IMR-90 (cell line): ENCODE results near the gene GBP7. TPM values are rescaled to one million over a fixed set of nuclear protein-coding genes. Genes with fewer than 3 reads are reported as not detected.

ENCODE experiments used
- ATAC-seq: fragments of 200-7000 bp; cut with Tn5 transposase; 2 replicates; pipeline ENCODE4 v1.9.1; 2020; ENCODE audit warnings: low read depth, mild to moderate bottlenecking, moderate library complexity
- BruUV-seq: library from RNA; stranded (reverse); fragments of 400-500 nt; replicated peaks from 2 replicates; lab custom pipeline; 2021; lab: Mats Ljungman, UMichigan
- CTCF ChIA-PET: fragments of 300-600 bp; formaldehyde crosslinking; extraction: SDS; loops from one replicate; lab custom pipeline; 2021; ENCODE audit warnings: antibody characterized with exemption; lab: Yijun Ruan, JAX
- POLR2A ChIA-PET: fragments of 300-600 bp; sonication (Branson Sonifier 250); formaldehyde crosslinking; loops from one replicate; lab custom pipeline; 2022; ENCODE audit warnings: antibody characterized with exemption; ENCODE audit not compliant: unreplicated experiment; lab: Charles Lee
- DNase-seq: peaks from one replicate; pipeline ENCODE4 v3.0.0; 2013
- H2AFZ ChIP-seq: replicated peaks from 2 replicates; pipeline ENCODE3; 2013; ENCODE audit warnings: low read length, mild to moderate bottlenecking; ENCODE audit not compliant: poor library complexity
- H2AK5ac ChIP-seq: 2 replicates; pipeline ENCODE4 v1.6.1; 2013; ENCODE audit warnings: low read depth, low read length, inconsistent platforms
- H2AK9ac ChIP-seq: replicated peaks from 2 replicates; pipeline ENCODE3; 2013; ENCODE audit warnings: mild to moderate bottlenecking, low read depth, low read length, moderate library complexity; ENCODE audit not compliant: poor library complexity
- H2BK120ac ChIP-seq: 2 replicates; pipeline ENCODE4 v1.6.1; 2013; ENCODE audit warnings: low read depth, low read length, inconsistent platforms
- H2BK15ac ChIP-seq: 3 replicates; pipeline ENCODE4 v1.6.1; 2013; ENCODE audit warnings: low read depth, low read length, inconsistent platforms
- H2BK20ac ChIP-seq: 2 replicates; pipeline ENCODE4 v1.6.1; 2013; ENCODE audit warnings: low read depth, mild to moderate bottlenecking, inconsistent platforms, low read length, moderate library complexity
- H2BK5ac ChIP-seq: 2 replicates; pipeline ENCODE4 v1.6.1; 2013; ENCODE audit warnings: mild to moderate bottlenecking, low read depth, low read length, inconsistent platforms; ENCODE audit not compliant: poor library complexity, severe bottlenecking
- H3K14ac ChIP-seq: replicated peaks from 2 replicates; pipeline ENCODE4 v1.6.1; 2013; ENCODE audit warnings: low read depth, low read length, inconsistent platforms
- H3K18ac ChIP-seq: 2 replicates; pipeline ENCODE4 v1.6.1; 2013; ENCODE audit warnings: low read depth, low read length, control low read depth
- H3K23ac ChIP-seq: 2 replicates; pipeline ENCODE4 v1.6.1; 2013; ENCODE audit warnings: low read depth, low read length, inconsistent platforms
- H3K27ac ChIP-seq: 2 replicates; pipeline ENCODE4 v1.5.1; 2013; ENCODE audit warnings: mild to moderate bottlenecking, control low read depth, low read length; ENCODE audit not compliant: insufficient read depth
- H3K27me3 ChIP-seq: 2 replicates; pipeline ENCODE4 v1.6.1; 2013; ENCODE audit warnings: low read length; ENCODE audit not compliant: control insufficient read depth, insufficient read depth
- H3K36me3 ChIP-seq: 2 replicates; pipeline ENCODE4 v1.6.1; 2013; ENCODE audit warnings: low read length, mixed read lengths; ENCODE audit not compliant: control insufficient read depth, insufficient read depth
- H3K4ac ChIP-seq: 2 replicates; pipeline ENCODE4 v1.6.1; 2013; ENCODE audit warnings: low read depth, low read length, inconsistent platforms
- H3K4me1 ChIP-seq: 2 replicates; pipeline ENCODE4 v1.6.1; 2013; ENCODE audit warnings: low read length, mixed read lengths; ENCODE audit not compliant: control insufficient read depth, insufficient read depth
- H3K4me2 ChIP-seq: 2 replicates; pipeline ENCODE4 v1.6.1; 2013; ENCODE audit warnings: low read depth, mild to moderate bottlenecking, control low read depth, low read length, moderate library complexity
- H3K4me3 ChIP-seq: 2 replicates; pipeline ENCODE4 v1.5.1; 2013; ENCODE audit warnings: low read depth, mild to moderate bottlenecking, control low read depth, low read length, moderate library complexity; ENCODE audit not compliant: insufficient read depth
- H3K56ac ChIP-seq: 2 replicates; pipeline ENCODE4 v1.6.1; 2013; ENCODE audit warnings: low read length, inconsistent platforms; ENCODE audit not compliant: insufficient read depth; ENCODE audit errors: extremely low read depth
- H3K79me1 ChIP-seq, 2 experiments: 2 replicates each; pipeline ENCODE4 v1.6.1; 2013; ENCODE audit warnings: low read length in 2 of 2, inconsistent platforms in 1 of 2, low read depth in 1 of 2
- H3K9ac ChIP-seq: 2 replicates; pipeline ENCODE4 v1.6.1; 2013; ENCODE audit warnings: low read depth, low read length, control low read depth
- H3K9me1 ChIP-seq: 2 replicates; pipeline ENCODE4 v1.6.1; 2013; ENCODE audit warnings: low read length, inconsistent platforms; ENCODE audit not compliant: insufficient read depth
- H3K9me3 ChIP-seq: 2 replicates; pipeline ENCODE4 v1.6.1; 2013; ENCODE audit warnings: low read length; ENCODE audit not compliant: control insufficient read depth, insufficient read depth
- H4K20me1 ChIP-seq: 2 replicates; pipeline ENCODE4 v1.6.1; 2013; ENCODE audit warnings: low read length, inconsistent platforms; ENCODE audit not compliant: insufficient read depth
- H4K5ac ChIP-seq: 2 replicates; pipeline ENCODE4 v1.6.1; 2013; ENCODE audit warnings: mild to moderate bottlenecking, low read depth, low read length, control low read depth
- H4K8ac ChIP-seq, 2 experiments: 2 replicates each; pipeline ENCODE4 v1.6.1; 2013; ENCODE audit warnings: low read depth in 2 of 2, low read length in 2 of 2, control low read depth in 1 of 2, inconsistent platforms in 1 of 2
- H4K91ac ChIP-seq: 2 replicates; pipeline ENCODE4 v1.6.1; 2013; ENCODE audit warnings: low read depth, low read length, inconsistent platforms; ENCODE audit not compliant: insufficient read depth
- BHLHE40 ChIP-seq: fragments of 150-350 bp; IDR thresholded peaks from 2 replicates; pipeline ENCODE4 v1.6.1; 2016; ENCODE audit warnings: mild to moderate bottlenecking, low read depth, low read length
- CHD1 ChIP-seq: IDR thresholded peaks from 2 replicates; pipeline ENCODE4 v1.6.1; 2012; ENCODE audit warnings: low read depth, low read length, improper control_type of control experiment
- CTCF ChIP-seq: conservative IDR thresholded peaks from 2 replicates; pipeline ENCODE4 v1.5.1; 2012; ENCODE audit warnings: mild to moderate bottlenecking, low read depth, low read length, improper control_type of control experiment
- MAZ ChIP-seq: IDR thresholded peaks from 2 replicates; pipeline ENCODE4 v1.6.1; 2012; ENCODE audit warnings: low read depth, mild to moderate bottlenecking, low read length, improper control_type of control experiment, moderate library complexity, borderline replicate concordance
- MXI1 ChIP-seq: IDR thresholded peaks from 2 replicates; pipeline ENCODE4 v1.6.1; 2012; ENCODE audit warnings: low read depth, mild to moderate bottlenecking, low read length, moderate library complexity, borderline replicate concordance
- NFE2L2 ChIP-seq: fragments of 150-350 bp; IDR thresholded peaks from 2 replicates; pipeline ENCODE4 v1.6.1; 2016; ENCODE audit warnings: low read depth, mild to moderate bottlenecking, low read length
- RAD21 ChIP-seq: IDR thresholded peaks from 2 replicates; pipeline ENCODE4 v1.6.1; 2012; ENCODE audit warnings: low read length, improper control_type of control experiment
- RCOR1 ChIP-seq: IDR thresholded peaks from 2 replicates; pipeline ENCODE4 v1.6.1; 2012; ENCODE audit warnings: mild to moderate bottlenecking, low read length, improper control_type of control experiment; ENCODE audit not compliant: insufficient replicate concordance
- SMC3 ChIP-seq: fragments of 150-350 bp; IDR thresholded peaks from 2 replicates; pipeline ENCODE4 v1.6.1; 2016; ENCODE audit warnings: low read depth, mild to moderate bottlenecking, antibody characterized with exemption, low read length, moderate library complexity
- WGBS, 2 experiments: methylation state at CpG; one replicate each; pipeline versions ENCODE4 v1.1.5 to v1.1.7; 2013; ENCODE audit warnings: missing lambda C conversion rate in 2 of 2; ENCODE audit not compliant: insufficient read length in 1 of 2; ENCODE audit errors: extremely low coverage in 2 of 2; 5-methylcytosine and 5-hydroxymethylcytosine counted together
- dilution Hi-C: fragments of 300-500 bp; cut with HindIII; formaldehyde crosslinking; loops from one replicate; pipeline ENCODE4 v1.14.3; 2018; ENCODE audit warnings: low sequenced_read_pairs; ENCODE audit not compliant: unreplicated experiment
- in situ Hi-C: fragments of 300-500 bp; cut with MboI; formaldehyde crosslinking; loops from 3 replicates; pipeline ENCODE4 v1.14.3; 2019; ENCODE audit warnings: low sequenced_read_pairs, inconsistent platforms, mixed read lengths
- intact Hi-C: fragments of 100-400 bp; cut with micrococcal nuclease; formaldehyde crosslinking; loops from 2 replicates; pipeline ENCODE4 v1.10.0; 2022
- polyA plus RNA-seq, 3 experiments: library from polyadenylated mRNA; depleted of rRNA; stranded (reverse); fragments of >200 nt; gene quantifications; 2 replicates each; pipeline ENCODE4 v1.2.3, GENCODE V29; 2012; ENCODE audit warnings: low replicate concordance in 1 of 3
- total RNA-seq: library from RNA; depleted of rRNA; stranded (reverse); fragments of >200 nt; gene quantifications from 2 replicates; pipeline ENCODE4 v1.2.3, GENCODE V29; 2012
- TF ChIP-seq, protein P1 (sequence below): fragments of 150-350 bp; IDR thresholded peaks from 2 replicates; pipeline ENCODE4 v1.6.1; 2017; ENCODE audit warnings: mild to moderate bottlenecking, antibody characterized with exemption, low read length, low read depth

GBP7 gene
- total and polyA plus RNA-seq, 2 of the 4 experiments (the other 2 are of a cell fraction) = not detected

DNA sequence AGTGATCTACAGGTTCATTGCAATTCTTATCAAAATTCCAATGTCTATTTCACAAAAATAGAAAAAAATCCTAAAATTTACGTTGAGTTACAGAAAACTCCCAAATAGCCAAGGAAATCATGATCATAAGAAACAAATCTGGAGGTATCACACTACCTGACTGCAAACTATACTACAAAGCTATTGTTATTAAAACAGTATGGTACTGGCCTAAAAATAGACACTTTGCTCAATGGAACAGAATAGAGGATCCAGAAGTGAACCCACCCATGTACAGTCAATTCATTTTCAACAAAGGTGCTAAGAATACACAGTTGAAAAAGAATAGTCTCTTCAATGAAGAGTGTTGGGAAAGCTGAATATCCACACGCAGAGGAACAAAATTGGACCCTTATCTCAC, 80.1 kb downstream of the GBP7 start:
- H3K56ac ChIP-seq = no peak overlapping the region
- CTCF ChIA-PET = no interaction called here
- H3K9ac ChIP-seq = no peak overlapping the region
- no peak overlapping the region for H2BK20ac ChIP-seq
- no peaks in the 10 kb centered on the region for H3K9me3 ChIP-seq
- no peak overlapping the region for H2AK9ac ChIP-seq
- no peak overlapping the region for H3K4me3 ChIP-seq
- intact Hi-C loops (no loop called here), in situ Hi-C loops (no loop called here), dilution Hi-C loops (no loop called here)
- no peak overlapping the region for H2BK15ac ChIP-seq
- WGBS, 2 experiments = no CpG with 5 or more reads among the region's 2 CpGs
- H3K27me3 ChIP-seq = 0 out of 2 replicates have a peak, but pooled peaks cover 1% of the 10 kb centered on the region
- H2AFZ ChIP-seq = no peak overlapping the region
- H3K4ac ChIP-seq = no peak overlapping the region
- POLR2A ChIA-PET = no interaction called here
- no peaks in the 10 kb centered on the region for H4K20me1 ChIP-seq
- no peak overlapping the region for H3K4me2 ChIP-seq
- H3K79me1 ChIP-seq = no peaks in the 10 kb centered on the region
- H3K14ac ChIP-seq = no peak overlapping the region
- H2AK5ac ChIP-seq = no peak overlapping the region
- no peak overlapping the region for H3K27ac ChIP-seq
- H4K5ac ChIP-seq = no peak overlapping the region
- ATAC-seq (no peak), DNase-seq (no peak)
- BruUV-seq = no TSS peak
- no peak overlapping the region for H4K8ac ChIP-seq
- no peak overlapping the region for H4K91ac ChIP-seq
- H3K36me3 ChIP-seq = no peaks in the 10 kb centered on the region
- no peak overlapping the region for H3K18ac ChIP-seq
- no peaks in the 10 kb centered on the region for H3K4me1 ChIP-seq
- no peaks in the 10 kb centered on the region for H3K9me1 ChIP-seq
- H2BK120ac ChIP-seq = no peak overlapping the region
- H3K23ac ChIP-seq = no peak overlapping the region
- no peak overlapping the region for H2BK5ac ChIP-seq
- TF ChIP-seq CHD1 (no peak), MAZ (no peak), SMC3 (no peak), RAD21 (no peak), MXI1 (no peak), CTCF (no peak), BHLHE40 (no peak), NFE2L2 (no peak), RCOR1 (no peak)
- TF ChIP-seq, protein P1, sequence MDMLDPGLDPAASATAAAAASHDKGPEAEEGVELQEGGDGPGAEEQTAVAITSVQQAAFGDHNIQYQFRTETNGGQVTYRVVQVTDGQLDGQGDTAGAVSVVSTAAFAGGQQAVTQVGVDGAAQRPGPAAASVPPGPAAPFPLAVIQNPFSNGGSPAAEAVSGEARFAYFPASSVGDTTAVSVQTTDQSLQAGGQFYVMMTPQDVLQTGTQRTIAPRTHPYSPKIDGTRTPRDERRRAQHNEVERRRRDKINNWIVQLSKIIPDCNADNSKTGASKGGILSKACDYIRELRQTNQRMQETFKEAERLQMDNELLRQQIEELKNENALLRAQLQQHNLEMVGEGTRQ = no peak
